Esophagus muscularis mucosa (tissue), 4 donors: ENCODE data around the gene CCNB1.

Source experiments
- CTCF ChIP-seq, 3 experiments: fragments of 200-600 bp in 2 of 3; fragments of 450-650 bp in 1 of 3; sonication (generic) in 2 of 3; IDR thresholded peaks; one replicate each; pipeline ENCODE4 v1.5.1; 2017 to 2019; ENCODE audit warnings: antibody characterized with exemption in 3 of 3, mild to moderate bottlenecking in 2 of 3, moderate library complexity in 1 of 3
- EP300 ChIP-seq: sonication (generic); formaldehyde crosslinking; IDR thresholded peaks from one replicate; pipeline ENCODE4 v1.6.1; 2017; ENCODE audit warnings: antibody characterized with exemption
- POLR2A ChIP-seq: fragments of 450-650 bp; IDR thresholded peaks from one replicate; pipeline ENCODE4 v1.6.1; 2017; ENCODE audit warnings: antibody characterized with exemption, moderate library complexity, mild to moderate bottlenecking, low read depth
- POLR2AphosphoS5 ChIP-seq, 2 donors: sonication (generic); formaldehyde crosslinking; IDR thresholded peaks; one replicate each; pipeline ENCODE4 v1.6.1; 2017; ENCODE audit warnings: antibody characterized with exemption in 2 of 2

GRCh38 chr5:69224520-69224919, 57.6 kb downstream of the CCNB1 start:
- no peak for TF ChIP-seq CTCF (IDR thresholded peaks at IDR 0.05)
- no peak for TF ChIP-seq POLR2A
- TF ChIP-seq POLR2AphosphoS5 (IDR thresholded peaks at IDR 0.05) = no peak
- TF ChIP-seq EP300 = no peak
